HG02981 (cell line): ENCODE data around the gene NLGN1.
A peak's percentile ranks its signal among the peaks of the same experiment; 100 is the strongest.

Experiments
- ATAC-seq: cut with Tn5 transposase; IDR thresholded peaks from one replicate; pipeline ENCODE4 v1.9.1; 2021; ENCODE audit warnings: mild to moderate bottlenecking, moderate library complexity; ENCODE audit not compliant: unreplicated experiment

NLGN1 gene

DNA sequence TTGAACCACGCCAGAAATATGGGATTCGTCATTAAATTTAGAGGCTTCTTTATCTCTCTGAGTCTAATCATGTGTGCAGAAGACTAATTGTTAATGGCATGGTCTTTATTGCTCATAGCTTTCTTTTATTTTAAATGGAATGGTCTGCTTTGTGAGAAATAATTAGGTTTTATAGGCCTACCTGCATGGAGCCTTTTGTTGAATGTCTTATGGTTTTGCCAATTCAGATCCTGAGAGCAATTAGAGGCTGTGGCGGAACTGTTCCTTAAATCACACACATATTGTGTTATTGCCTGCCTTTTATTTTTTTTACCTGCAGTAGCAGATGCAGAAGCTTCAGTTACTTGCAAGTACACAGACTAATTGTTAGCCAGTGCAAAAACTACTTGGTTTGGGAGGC lies 306.2 kb downstream of the NLGN1 start:
- ATAC-seq = no peak

DNA sequence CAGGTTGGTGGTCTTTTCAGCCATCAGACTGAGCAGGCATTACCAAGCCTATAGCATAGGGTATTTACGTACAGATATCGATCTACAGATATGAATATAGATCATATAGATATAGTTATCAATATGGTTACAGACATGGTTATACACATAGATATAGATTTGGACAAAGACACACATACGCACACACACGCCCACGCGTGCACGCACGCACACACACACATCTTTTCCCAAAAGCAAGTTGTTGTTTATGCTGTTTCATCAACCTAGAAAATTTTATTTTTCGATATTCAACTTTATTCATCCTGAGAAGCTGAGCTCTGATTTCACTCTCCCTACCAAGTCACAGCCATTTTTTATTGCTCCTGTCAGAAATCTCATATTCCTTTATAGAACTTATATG lies 309.1 kb downstream of the NLGN1 start:
- no peak for ATAC-seq

DNA sequence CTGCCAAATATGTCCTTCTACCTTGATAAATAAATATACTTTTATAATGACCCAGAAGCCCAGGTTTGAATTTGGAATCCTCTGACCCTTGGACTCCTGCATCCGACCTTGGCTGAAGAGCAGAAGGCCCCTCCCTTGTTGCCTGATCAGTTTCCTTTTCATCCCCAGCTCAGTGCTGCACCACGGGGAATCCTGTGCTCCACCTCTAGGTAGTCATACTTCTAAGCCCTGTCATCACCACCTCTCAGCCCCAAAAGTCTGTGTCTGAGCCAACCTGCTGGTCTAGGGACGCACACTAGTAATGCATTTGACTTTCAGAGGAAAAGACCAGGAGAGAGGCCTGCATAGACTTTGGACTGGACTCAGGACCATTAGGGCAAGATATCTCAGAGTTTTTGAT lies 310.6 kb downstream of the NLGN1 start:
- ATAC-seq = no peak

DNA sequence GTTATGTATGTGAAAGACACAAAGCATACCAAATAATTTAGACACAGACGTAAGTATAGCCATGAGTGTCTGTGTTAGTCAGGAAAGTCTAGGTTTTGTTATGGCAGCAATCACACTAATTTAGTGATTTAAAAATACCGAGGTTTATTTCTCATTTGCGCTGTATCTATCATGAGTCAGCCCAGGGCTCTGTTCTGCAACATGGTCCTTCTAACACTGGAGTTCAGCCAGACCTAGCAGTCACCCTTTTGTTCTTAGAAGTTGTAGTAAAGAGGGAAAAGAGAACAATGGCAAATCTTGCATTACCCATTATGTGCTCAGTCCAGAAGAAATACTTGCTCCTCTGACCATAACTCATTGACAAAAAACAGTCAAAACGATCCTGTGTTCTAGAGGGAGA lies 311.5 kb downstream of the NLGN1 start:
- no peak for ATAC-seq

DNA sequence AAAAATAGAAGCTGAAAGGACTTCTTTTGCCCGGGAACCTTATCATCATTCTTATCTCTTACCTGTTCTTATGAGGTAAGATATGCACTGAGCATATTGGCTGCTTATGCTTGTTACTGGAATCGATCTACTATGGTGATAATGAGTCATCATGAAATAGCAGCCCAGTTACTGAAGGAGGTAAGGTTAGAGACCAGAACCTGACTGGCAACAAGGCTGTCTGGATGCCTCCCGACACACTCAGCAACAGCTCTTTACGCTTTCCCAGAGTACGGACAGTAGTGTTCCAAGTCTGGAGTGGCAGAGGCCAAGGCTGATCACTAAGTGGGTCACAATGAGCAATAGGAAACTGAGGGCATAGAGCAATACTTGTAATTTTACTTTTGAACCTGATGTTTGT lies 314.1 kb downstream of the NLGN1 start:
- no peak for ATAC-seq

DNA sequence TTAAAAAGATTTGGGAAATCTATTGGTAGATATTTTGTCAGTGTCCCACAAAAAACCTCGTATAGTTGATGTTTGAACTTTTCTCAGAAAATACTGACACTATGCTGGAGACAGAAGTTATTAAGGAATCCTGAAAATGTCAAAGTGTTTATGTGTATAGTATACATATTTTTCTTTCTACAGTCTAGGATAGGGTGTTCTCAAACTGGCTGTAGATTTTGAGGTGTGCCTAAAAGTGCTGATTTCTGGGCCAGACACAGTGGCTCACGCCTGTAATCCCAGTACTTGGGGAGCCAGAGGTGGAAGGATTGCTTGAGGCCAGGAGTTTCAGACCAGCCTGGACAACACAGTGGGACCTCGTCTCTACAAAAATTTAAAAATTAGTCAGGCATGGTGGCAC lies 322.0 kb downstream of the NLGN1 start:
- ATAC-seq = no peak

DNA sequence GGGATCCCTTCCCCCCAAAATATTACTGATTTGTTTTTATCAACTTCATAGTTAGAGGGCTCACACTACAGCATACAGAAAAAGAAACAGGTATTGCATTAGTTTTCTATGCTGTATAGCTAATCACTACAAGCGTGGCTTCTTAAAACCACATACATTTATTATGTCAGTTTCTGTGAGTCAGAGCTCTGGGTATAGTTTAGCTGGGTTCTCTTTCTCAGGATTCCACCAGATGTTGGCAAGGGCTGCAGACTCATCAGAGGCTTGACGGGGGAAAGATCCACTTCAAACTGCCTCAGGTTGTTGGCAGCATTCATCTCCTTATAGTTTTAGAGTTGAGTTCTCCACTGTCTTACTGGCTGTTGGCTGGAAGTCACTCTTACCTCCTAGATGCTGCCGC lies 328.0 kb downstream of the NLGN1 start:
- no peak for ATAC-seq

DNA sequence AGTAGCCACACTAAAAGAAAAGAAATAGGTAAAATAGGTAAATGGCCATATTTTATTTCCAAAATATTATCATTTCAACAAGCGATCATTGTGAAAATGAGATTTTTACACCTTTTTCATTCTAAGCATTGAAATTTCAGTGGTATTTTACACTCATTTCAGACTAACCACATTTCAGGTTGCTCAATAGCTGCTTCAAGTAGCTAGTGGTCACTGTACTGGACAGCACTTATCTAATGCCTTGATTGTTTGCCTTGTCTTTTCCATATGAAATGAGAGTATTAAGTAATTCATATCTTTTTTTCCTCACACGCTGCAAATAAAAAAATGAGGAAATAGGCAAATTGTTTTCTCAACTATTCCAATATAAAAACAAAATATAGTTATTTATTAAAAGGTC lies 332.8 kb downstream of the NLGN1 start:
- ATAC-seq = no peak

DNA sequence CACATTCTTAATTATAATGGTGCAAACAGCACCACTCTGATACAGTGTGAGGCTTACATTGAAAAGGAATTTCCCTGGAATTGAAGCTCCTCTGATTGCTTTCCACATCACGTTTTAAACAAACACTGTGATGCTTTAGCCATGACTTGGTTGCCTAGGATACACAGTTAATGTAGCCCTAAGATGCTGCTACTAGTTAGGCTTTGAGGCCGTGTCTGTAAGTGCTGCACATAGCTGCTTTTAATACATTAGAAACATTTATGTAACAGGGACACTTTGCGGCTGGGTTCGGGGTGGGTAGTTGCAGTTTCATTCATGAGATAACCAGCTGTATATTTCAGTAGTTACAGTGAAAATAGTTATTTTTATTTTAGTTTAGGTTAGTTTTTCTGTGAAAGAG lies 334.7 kb downstream of the NLGN1 start:
- ATAC-seq = no peak

DNA sequence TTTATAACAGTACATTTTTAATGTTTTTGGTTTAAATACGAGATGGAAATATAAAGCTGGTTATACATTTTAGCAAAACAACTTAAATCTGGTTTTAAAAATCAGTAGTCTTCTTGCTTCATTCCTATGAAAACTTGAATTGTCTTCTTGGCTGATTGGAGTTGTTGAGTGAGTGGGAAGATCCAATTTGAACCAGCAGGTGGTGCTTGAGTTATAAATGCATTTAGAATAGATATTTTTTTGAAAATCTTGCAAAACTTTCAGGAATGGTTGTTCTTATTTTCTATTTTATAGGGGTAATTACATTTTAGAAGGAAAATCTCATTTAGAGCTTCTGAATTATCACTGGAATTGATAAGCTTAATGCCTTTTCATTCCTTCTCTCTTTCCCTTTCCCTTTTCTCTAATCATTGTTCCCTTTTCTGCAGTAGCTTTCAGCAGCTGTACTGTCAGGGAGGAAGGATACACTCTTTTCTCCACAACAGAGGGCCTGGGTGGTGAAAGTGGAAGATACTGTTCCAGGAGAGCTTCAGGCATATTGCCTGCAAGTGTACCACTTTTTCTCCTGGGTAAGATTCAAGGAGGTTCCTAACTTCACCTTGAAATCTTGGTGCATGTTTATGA lies 335.6 kb downstream of the NLGN1 start:
- no peak for ATAC-seq

DNA sequence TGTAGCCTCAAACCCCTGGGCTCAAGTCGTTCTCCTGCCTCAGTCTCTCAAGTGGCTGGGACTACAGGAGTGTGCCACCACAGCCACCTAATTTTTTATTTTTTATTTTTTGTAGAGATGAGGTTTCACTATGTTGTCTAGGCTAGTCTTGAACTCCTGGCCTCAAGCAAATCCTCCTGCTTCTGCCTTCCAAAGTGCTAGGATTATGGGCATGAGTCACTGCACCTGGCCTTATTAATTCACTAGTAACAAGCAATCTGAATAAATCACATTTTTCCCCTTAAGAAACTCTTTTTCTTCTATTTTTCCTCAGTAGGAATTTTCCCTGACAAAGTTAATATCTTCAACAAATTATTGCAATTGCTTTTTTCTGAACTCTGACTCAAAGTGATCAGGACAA lies 336.9 kb downstream of the NLGN1 start:
- ATAC-seq = no peak

DNA sequence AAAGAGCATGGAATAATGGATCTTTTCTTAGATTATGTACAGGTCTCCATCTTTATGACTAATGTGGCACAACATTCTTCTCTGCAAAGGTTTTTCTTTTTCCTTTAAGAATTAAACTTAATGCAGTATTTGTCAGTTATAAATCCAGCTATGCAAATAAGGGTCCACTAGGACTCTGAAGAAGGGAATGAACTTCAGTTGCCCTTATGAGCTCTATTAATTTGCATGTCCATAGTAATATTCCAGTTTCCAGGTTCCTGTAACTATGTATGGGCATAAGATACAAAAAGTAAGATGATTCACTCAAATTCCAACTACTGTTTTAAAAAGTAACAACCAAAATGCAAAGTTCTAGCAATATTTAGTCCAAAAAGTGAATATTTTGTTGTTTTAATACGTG lies 337.4 kb downstream of the NLGN1 start:
- ATAC-seq = no peak

DNA sequence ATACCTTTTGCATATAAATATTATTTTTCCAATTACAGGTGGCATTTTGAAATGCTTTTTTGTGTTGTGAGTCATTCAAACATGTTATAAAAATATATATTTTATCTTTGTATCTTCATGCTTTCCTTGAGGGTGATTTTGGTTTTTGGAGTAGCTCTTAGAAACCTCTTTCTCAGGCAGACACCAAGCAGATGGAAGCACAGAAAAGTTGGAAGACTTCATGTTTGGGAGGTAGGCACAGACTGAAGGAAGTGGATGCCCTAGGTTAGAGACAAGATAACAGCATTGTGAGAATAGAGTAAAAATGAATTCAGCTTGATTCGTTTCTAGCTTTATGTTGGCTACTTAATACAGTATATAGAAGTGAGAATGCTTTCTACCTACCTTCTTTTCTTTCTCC lies 338.3 kb downstream of the NLGN1 start:
- ATAC-seq = no peak

DNA sequence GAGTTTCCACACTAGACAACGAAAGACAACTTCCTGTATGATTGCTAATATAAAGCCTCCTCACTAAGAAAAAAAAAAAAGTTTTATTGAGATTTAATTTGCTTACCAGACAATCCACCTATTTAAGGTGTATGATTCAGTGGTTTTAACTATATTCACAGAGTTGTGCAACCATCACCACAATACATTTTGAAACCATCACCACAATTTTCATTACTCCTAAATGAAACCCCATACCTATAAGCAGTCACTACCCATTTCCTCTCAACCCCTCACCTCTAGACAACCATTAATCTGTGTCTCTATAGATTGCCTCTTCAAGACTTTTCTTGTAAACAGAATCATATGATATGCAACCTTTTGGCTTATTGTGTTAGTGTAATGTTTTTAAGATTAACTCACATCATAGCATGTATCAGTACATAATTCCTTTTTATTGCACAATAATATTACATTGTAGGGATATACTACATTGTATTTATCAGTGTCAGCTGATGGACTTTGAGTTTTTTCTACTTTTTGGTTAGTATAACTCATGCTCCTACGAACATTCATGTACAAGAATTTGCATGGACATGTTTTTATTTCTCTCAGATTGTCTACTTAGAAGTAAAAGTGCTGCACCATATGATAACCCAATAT lies 339.7 kb downstream of the NLGN1 start:
- ATAC-seq = peak; percentile 76

DNA sequence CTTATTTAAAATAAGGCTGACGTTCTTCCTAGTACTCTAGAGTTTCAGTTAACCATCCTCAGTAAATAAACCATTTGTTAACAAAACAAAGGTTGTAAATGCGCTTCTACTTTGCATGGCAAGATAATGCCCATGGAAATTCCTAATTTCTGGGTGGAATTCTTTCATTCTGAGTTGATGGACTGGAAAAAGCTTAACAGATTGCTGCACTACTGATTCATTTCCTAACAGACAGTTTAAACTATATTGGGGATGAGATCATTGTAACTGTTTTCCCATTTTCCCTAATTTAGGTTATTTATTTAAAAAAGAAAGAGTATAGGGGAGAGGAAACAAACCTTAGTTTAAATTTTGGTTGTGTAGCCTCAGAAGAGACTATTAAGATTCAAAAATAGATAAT lies 342.2 kb downstream of the NLGN1 start:
- ATAC-seq = no peak

DNA sequence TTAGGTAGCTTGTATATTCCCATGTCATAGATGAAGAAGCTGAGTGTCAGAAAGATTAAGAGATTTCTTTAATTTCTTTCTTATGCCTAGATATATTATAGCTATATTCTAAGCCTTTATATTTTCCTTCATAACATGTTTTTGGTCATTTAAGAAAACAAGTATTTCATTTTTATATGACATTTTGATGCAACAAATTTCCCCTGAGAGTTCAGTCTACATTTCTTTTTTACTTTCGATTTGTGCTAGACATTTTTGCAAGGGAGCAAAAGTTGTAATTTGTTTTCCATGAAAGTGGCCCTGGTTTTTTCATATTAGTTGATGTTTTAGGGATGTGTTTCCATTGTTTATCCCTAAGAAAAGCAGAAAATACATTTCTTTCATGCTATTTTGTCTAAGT lies 344.9 kb downstream of the NLGN1 start:
- ATAC-seq = no peak

DNA sequence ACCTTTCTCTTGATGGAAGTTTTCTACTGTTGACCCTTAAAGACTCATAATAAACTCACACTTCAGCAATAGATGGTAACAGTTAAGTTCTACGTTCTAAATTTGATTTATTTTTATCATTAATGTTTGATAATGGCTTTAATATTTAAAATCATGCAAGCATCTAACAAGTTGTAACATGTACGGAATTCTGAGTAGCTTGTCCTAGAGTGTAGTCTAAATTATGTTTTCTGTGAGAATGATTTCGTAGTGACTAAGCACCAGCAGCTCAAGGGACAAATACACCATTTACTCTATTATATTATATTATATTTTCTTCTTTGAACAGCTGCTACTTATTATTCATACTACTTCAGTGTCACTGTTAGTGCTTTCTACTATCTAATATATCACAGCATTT lies 345.6 kb downstream of the NLGN1 start:
- ATAC-seq = no peak

DNA sequence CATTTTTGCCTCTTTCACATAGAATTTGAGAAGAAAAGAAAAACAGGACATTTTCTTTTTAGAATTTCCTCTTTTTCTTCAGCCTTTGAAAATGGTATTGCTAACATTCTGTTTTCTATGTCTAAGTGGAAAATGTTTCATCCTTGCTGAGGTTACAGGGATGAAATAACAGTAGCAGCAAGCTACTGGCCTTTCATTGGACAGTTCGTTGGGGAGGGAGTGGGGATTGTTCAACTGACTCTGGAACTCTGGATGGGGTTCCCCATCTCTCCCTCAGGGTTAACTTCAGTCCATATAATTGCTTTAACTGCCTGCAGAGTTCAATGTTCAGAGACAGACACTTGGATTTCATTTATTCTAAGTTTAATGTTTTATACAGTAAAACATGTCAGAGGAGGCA lies 346.0 kb downstream of the NLGN1 start:
- no peak for ATAC-seq

DNA sequence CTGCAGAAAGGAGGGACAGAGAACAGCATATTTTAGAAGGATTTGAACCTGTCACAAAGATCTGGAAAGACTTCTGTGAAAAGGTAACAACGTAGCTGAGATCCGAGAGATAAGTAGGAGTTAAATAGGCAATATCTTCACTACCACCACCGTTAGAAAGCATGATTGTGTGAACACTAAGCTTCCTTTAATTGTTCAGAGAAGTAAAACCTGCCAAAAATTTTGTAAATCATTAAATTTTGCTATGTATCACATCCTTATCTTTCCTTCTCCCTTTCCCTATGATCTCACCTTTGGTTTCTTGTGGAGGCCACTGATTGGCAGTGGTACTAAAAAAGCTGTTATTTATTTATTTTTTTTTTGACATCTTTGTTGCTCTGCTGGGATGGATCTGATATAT lies 346.9 kb downstream of the NLGN1 start:
- no peak for ATAC-seq

DNA sequence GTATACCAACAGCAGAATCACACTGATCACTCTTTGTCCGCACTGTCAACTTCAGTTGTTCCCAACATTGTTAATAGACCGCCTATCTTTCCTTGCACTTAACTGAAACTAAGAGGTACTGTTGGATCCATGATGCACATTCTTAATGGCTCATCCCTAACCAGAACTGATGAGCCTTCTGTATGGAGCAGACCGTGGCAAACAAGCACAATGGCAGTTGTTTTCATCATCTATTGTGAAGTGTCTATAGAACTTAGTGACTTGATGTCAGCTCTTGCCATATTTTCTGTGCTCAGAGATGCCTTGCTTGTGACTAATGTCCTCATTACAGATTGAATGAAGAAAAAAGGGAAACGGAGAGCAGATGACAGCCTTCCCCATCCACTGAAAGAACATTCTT lies 347.4 kb downstream of the NLGN1 start:
- no peak for ATAC-seq

DNA sequence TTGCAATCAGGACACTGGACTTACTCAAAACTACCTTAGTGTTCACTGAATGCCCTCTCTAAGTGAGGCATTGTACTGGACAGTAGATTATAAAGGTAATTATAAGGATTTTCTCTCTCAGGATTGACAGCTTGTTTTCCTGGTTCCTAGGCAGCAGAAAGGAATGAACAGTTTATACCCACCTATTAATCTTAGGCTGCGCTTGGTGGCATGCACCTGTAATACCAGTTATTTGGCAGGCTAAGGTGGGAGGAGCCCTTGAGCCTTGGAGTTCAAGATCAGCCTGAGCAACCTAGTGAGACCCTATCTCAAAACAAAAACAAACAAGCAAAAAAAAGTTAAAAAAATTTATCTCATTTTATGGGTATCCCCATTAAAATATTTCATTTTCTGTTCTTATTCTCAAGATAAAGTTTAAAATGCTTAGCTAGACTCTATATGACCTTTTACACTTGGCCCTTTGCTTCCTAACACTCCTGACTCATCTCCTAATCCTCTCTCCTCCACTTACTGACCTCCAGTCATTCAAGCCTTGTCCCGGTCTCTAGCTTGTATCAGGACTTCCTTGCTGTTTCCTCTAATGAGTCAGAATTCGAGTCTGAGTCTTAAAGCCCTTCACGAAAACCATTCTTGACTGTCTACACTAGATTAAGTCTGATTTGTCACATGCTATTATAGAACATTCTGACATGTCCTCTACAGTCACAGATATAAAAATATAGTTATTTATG lies 348.6 kb downstream of the NLGN1 start:
- no peak for ATAC-seq

DNA sequence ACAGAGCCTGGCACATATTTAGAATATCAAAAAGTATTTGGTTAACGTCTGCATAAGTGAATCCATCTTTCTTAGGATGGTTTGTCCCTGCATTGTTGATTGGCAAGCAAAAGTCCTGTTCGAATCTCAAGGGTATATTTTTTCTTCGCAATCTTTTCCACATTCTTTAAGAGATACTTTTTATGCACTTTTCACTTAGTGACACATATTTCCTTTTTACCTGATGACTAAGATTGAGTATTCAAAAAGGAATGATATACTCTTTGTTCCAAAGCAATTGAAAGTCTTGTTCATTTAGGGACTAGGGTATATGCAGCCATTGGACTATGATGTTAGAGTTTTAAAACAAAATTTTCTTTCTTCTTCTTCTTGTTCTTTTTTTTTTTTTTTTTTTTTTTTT lies 349.9 kb downstream of the NLGN1 start:
- no peak for ATAC-seq

DNA sequence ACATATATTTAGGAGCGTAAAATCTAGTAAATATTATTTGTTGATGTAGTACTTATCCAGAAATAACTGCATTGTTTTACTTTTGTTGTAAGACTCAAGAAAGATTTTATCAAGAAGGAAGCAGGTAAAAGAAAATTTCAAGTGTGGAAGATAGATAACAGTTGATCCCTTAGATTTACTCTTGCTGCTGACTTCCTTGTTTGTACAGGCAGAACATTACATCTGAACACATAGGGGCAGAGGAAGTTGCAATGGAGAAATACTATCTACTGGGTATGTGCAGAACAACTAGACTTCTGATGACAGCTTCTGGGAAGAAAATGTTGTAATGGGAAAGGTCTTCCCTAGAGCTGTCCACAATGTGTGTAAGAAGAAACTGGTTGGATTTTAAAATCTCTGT lies 350.6 kb downstream of the NLGN1 start:
- no peak for ATAC-seq
